Osteoblast (primary cell): ENCODE results near the gene PLXDC2. TPM values are rescaled to one million over a fixed set of nuclear protein-coding genes. Genes with fewer than 3 reads are reported as not detected.

ENCODE experiments used
- DNase-seq: peaks from one replicate; pipeline ENCODE4 v3.0.0; 2011; ENCODE audit warnings: low spot score, mixed read lengths; ENCODE audit not compliant: insufficient read length; ENCODE audit errors: missing footprints
- H2AFZ ChIP-seq: 2 replicates; pipeline ENCODE4 v1.6.0; 2011; ENCODE audit warnings: mild to moderate bottlenecking, low read length
- H3K27ac ChIP-seq: 2 replicates; pipeline ENCODE4 v1.5.1; 2011; ENCODE audit warnings: mild to moderate bottlenecking, low read depth, low read length, moderate library complexity
- H3K27me3 ChIP-seq: 2 replicates; pipeline ENCODE4 v1.6.0; 2012; ENCODE audit warnings: mild to moderate bottlenecking, control low read depth, inconsistent platforms, low read length, moderate library complexity; ENCODE audit not compliant: insufficient read depth
- H3K36me3 ChIP-seq: 2 replicates; pipeline ENCODE4 v1.5.1; 2011; ENCODE audit warnings: mild to moderate bottlenecking, low read length, control low read depth, moderate library complexity; ENCODE audit not compliant: insufficient read depth
- H3K4me1 ChIP-seq: 2 replicates; pipeline ENCODE4 v1.5.1; 2011; ENCODE audit warnings: mild to moderate bottlenecking, low read length, control low read depth, moderate library complexity; ENCODE audit not compliant: insufficient read depth
- H3K4me2 ChIP-seq: 2 replicates; pipeline ENCODE4 v1.6.0; 2011; ENCODE audit warnings: mild to moderate bottlenecking, low read length; ENCODE audit not compliant: insufficient read depth
- H3K4me3 ChIP-seq: fragments of 200-600 bp; sonication (generic); 3 replicates; pipeline ENCODE4 v1.5.1; 2012; ENCODE audit warnings: mild to moderate bottlenecking, low read length, inconsistent platforms; ENCODE audit not compliant: insufficient read depth
- H3K79me2 ChIP-seq: 2 replicates; pipeline ENCODE4 v1.6.0; 2012; ENCODE audit warnings: mild to moderate bottlenecking, low read length, control low read depth, inconsistent platforms; ENCODE audit not compliant: insufficient read depth
- H3K9me3 ChIP-seq: 2 replicates; pipeline ENCODE4 v1.5.1; 2011; ENCODE audit warnings: low read depth, low read length, control low read depth
- H4K20me1 ChIP-seq: 2 replicates; pipeline ENCODE4 v1.6.0; 2012; ENCODE audit warnings: mild to moderate bottlenecking, low read length, control low read depth; ENCODE audit not compliant: insufficient read depth
- total RNA-seq: library from RNA; depleted of rRNA; stranded (reverse); fragments of >200 nt; gene quantifications from 2 replicates; pipeline ENCODE4 v1.2.3, GENCODE V29; 2012
- TF ChIP-seq, protein P1 (sequence below): IDR thresholded peaks from 2 replicates; pipeline ENCODE4 v1.5.1; 2011; ENCODE audit warnings: mild to moderate bottlenecking, low read depth, low read length, moderate library complexity; ENCODE audit errors: extremely low read depth

The PLXDC2 gene
- total RNA-seq, 1 donor = 63.3 TPM

DNA sequence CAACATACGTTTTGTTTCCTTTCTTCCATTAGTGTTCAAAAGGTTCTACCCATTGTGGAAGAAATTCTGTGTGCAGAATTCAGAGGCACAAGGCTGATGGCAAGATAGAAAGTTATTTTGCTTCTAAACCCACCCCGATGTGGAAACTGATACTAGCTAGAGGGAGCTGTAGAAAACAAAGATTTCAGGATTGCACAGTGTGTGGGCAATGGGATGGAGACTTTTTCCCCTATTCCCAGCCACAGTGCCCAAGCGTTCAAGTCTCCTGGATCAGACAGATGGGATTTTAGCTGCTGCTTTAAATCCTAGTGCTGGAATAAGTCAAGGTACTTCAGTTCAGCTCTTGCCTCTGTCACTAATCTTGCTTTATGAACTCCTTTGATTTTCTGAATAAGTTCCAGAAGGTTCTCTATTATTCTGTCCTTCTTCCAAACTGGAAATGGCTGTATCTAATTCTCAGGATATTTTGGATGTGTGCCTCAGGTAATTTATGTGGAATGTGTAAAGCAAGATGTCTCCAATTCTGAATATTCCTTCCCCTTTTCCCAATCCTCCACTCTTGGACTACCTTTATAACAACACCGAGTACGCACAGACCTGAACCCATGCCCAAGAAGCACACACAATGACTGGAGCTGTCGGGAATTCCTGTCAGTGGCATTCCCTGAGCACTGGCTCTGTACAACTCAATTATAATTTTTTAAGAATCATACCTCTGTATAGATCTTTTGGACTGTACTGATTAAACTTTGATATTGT, 473.0 kb downstream of the PLXDC2 start:
- H3K36me3 ChIP-seq = no peaks in the 10 kb centered on the region
- H3K27ac ChIP-seq = no peak overlapping the region
- H3K27me3 ChIP-seq = no peaks in the 10 kb centered on the region
- no peak overlapping the region for H3K4me2 ChIP-seq
- H3K4me1 ChIP-seq = no peaks in the 10 kb centered on the region
- DNase-seq = no peak
- TF ChIP-seq, protein P1, sequence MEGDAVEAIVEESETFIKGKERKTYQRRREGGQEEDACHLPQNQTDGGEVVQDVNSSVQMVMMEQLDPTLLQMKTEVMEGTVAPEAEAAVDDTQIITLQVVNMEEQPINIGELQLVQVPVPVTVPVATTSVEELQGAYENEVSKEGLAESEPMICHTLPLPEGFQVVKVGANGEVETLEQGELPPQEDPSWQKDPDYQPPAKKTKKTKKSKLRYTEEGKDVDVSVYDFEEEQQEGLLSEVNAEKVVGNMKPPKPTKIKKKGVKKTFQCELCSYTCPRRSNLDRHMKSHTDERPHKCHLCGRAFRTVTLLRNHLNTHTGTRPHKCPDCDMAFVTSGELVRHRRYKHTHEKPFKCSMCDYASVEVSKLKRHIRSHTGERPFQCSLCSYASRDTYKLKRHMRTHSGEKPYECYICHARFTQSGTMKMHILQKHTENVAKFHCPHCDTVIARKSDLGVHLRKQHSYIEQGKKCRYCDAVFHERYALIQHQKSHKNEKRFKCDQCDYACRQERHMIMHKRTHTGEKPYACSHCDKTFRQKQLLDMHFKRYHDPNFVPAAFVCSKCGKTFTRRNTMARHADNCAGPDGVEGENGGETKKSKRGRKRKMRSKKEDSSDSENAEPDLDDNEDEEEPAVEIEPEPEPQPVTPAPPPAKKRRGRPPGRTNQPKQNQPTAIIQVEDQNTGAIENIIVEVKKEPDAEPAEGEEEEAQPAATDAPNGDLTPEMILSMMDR = no peak
- no peaks in the 10 kb centered on the region for H4K20me1 ChIP-seq
- no peaks in the 10 kb centered on the region for H3K79me2 ChIP-seq
- no peaks in the 10 kb centered on the region for H3K9me3 ChIP-seq
- no peak overlapping the region for H3K4me3 ChIP-seq
- H2AFZ ChIP-seq = no peak overlapping the region

GRCh38 chr10:20298417-20298816, 482.2 kb downstream of the PLXDC2 start:
- H3K4me3 ChIP-seq = no peak overlapping the region
- no peak overlapping the region for H2AFZ ChIP-seq
- no peak overlapping the region for H3K4me2 ChIP-seq
- H3K79me2 ChIP-seq = no peaks in the 10 kb centered on the region
- H3K9me3 ChIP-seq = no peaks in the 10 kb centered on the region
- TF ChIP-seq, protein P1 = no peak
- no peaks in the 10 kb centered on the region for H3K36me3 ChIP-seq
- no peak overlapping the region for H3K27ac ChIP-seq
- H4K20me1 ChIP-seq = no peaks in the 10 kb centered on the region
- H3K27me3 ChIP-seq = no peaks in the 10 kb centered on the region
- no peaks in the 10 kb centered on the region for H3K4me1 ChIP-seq
- DNase-seq = no peak

GRCh38 chr10:20299034-20299736, 483.0 kb downstream of the PLXDC2 start:
- TF ChIP-seq, protein P1 = no peak
- Histone ChIP-seq H3K4me1 (no peaks in the 10 kb centered on the region), H3K9me3 (no peaks in the 10 kb centered on the region), H3K4me2 (no peak overlapping the region), H3K4me3 (no peak overlapping the region), H3K36me3 (no peaks in the 10 kb centered on the region), H3K27me3 (no peaks in the 10 kb centered on the region), H2AFZ (no peak overlapping the region), H3K79me2 (no peaks in the 10 kb centered on the region), H3K27ac (no peak overlapping the region), H4K20me1 (no peaks in the 10 kb centered on the region)
- no peak for DNase-seq

- H3K27me3 ChIP-seq = no peaks in the 10 kb centered on the region
- H2AFZ ChIP-seq = no peak overlapping the region
- no peak for DNase-seq
- TF ChIP-seq, protein P1 = no peak
- H3K9me3 ChIP-seq = no peaks in the 10 kb centered on the region
- no peak overlapping the region for H3K4me2 ChIP-seq
- no peaks in the 10 kb centered on the region for H3K4me1 ChIP-seq
- H3K4me3 ChIP-seq = no peak overlapping the region
- H4K20me1 ChIP-seq = no peaks in the 10 kb centered on the region
- H3K27ac ChIP-seq = no peak overlapping the region
- no peaks in the 10 kb centered on the region for H3K79me2 ChIP-seq
- no peaks in the 10 kb centered on the region for H3K36me3 ChIP-seq
Measured at GRCh38 chr10:20300735-20301134, 484.5 kb downstream of the PLXDC2 start.
